K562 (cell line): Measurements from ENCODE around the gene GGT1. TPM values are rescaled to one million over a fixed set of nuclear protein-coding genes. Genes with fewer than 3 reads are reported as not detected.

Experiments used
- ZBTB1 ChIP-seq: sonication (generic); formaldehyde crosslinking; IDR thresholded peaks from 2 replicates; pipeline ENCODE4 v1.8.1; 2023; ENCODE audit warnings: missing genetic modification reagents, low read depth, mild to moderate bottlenecking, borderline replicate concordance
- polyA plus RNA-seq, 8 experiments: library from polyadenylated mRNA; depleted of rRNA in 4 of 8; stranded (reverse) in 5 of 8; unstranded in 3 of 8; fragments of >200 nt; fragmentation: Nextera tagmentation in 2 of 8; fragmentation: Illumina TruSeq in 1 of 8; extraction: Ambion mirVana in 2 of 8; extraction: Trizol in 1 of 8; gene quantifications; 2 replicates each; pipeline versions ENCODE4 v1.2.1 to v1.2.3, GENCODE V29; 2011 to 2014; ENCODE audit warnings: inconsistent platforms in 1 of 8, missing spikeins in 1 of 8
- total RNA-seq, 7 experiments: library from RNA; depleted of rRNA in 6 of 7; stranded (reverse); fragments of >200 nt in 6 of 7; fragmentation: Illumina TruSeq in 2 of 7; extraction: Trizol in 2 of 7; gene quantifications; 2 replicates each; pipeline versions ENCODE4 v1.2.1 to v1.2.3, GENCODE V29; 2011 to 2021; ENCODE audit warnings: low replicate concordance in 1 of 7
- TF ChIP-seq, protein P1 (sequence below), 2 experiments: fragments of 450-650 bp in 1 of 2; sonication (generic) in 1 of 2; formaldehyde crosslinking in 1 of 2; IDR thresholded peaks; 2 replicates each; pipeline versions ENCODE4 v1.7.1 to v1.9.0; 2016 to 2022; ENCODE audit warnings: inconsistent platforms in 1 of 2, mild to moderate bottlenecking in 1 of 2, missing genetic modification reagents in 1 of 2

The GGT1 gene
- total and polyA plus RNA-seq, 9 of the 15 experiments (the other 6 are each of a cell fraction or from before 2014, with no cell fraction given) = 0.46 to 11.8 (median 6.9) TPM

DNA sequence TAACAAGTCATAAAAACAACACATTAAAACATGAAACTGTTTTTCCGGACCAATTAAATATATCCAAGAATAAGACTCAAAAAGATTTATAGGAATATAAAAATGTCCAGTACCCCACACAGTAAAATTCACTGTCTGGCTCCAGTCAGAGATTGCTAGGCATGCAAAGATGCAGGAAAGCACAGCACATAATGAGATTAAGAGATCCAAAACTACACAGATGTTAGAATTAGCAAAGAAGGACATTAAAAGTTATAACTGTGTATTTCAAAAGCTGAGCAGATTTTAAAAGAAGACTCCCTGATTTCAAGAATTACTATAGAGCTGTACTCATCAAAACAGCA lies 23.8 kb upstream of the GGT1 start (continued):
- TF ChIP-seq, protein P1, sequence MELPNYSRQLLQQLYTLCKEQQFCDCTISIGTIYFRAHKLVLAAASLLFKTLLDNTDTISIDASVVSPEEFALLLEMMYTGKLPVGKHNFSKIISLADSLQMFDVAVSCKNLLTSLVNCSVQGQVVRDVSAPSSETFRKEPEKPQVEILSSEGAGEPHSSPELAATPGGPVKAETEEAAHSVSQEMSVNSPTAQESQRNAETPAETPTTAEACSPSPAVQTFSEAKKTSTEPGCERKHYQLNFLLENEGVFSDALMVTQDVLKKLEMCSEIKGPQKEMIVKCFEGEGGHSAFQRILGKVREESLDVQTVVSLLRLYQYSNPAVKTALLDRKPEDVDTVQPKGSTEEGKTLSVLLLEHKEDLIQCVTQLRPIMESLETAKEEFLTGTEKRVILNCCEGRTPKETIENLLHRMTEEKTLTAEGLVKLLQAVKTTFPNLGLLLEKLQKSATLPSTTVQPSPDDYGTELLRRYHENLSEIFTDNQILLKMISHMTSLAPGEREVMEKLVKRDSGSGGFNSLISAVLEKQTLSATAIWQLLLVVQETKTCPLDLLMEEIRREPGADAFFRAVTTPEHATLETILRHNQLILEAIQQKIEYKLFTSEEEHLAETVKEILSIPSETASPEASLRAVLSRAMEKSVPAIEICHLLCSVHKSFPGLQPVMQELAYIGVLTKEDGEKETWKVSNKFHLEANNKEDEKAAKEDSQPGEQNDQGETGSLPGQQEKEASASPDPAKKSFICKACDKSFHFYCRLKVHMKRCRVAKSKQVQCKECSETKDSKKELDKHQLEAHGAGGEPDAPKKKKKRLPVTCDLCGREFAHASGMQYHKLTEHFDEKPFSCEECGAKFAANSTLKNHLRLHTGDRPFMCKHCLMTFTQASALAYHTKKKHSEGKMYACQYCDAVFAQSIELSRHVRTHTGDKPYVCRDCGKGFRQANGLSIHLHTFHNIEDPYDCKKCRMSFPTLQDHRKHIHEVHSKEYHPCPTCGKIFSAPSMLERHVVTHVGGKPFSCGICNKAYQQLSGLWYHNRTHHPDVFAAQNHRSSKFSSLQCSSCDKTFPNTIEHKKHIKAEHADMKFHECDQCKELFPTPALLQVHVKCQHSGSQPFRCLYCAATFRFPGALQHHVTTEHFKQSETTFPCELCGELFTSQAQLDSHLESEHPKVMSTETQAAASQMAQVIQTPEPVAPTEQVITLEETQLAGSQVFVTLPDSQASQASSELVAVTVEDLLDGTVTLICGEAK (IDR thresholded peaks at IDR 0.05) = no peak
- TF ChIP-seq, protein P1 (CRISPR knock-in tag; IDR thresholded peaks at IDR 0.05) = no peak
- TF ChIP-seq ZBTB1 = no peak
